Measurements from ENCODE around the gene ZCCHC7. TPM values are rescaled to one million over a fixed set of nuclear protein-coding genes. Genes with fewer than 3 reads are reported as not detected.

ZCCHC7 gene
- total and polyA plus RNA-seq, 2 of the 8 experiments (the other 6 are each of a cell fraction or from before 2014, with no cell fraction given), result 12.2 to 27.5 TPM

- Histone ChIP-seq H2BK20ac (ENCODE audit: low read length) (no peak overlapping the region), H4K91ac (replicated peaks; ENCODE audit: insufficient read length, low read length) (no peak overlapping the region), H3K79me1 (ENCODE audit: low read depth, low read length) (no peaks in the 10 kb centered on the region), H4K8ac (ENCODE audit: extremely low read depth, insufficient read depth, low read length) (no peak overlapping the region), H3K4ac (replicated peaks; ENCODE audit: insufficient read length, low read depth, low read length) (no peak overlapping the region), H2AFZ (ENCODE audit: low read length) (no peak overlapping the region), H3K27ac (ENCODE audit: low read depth, low read length) (no peak overlapping the region), H3K27me3 (replicated peaks in 1 of 4; ENCODE audit: control insufficient read depth in 3 of 4, extremely low read depth in 1 of 4, insufficient read depth in 3 of 4, low read length in 3 of 4) (no peaks in the 10 kb centered on the region), H3K56ac (replicated peaks; ENCODE audit: insufficient read length, low read depth, low read length) (no peak overlapping the region), H2BK12ac (ENCODE audit: low read depth, low read length) (no peak overlapping the region), H3K9ac (replicated peaks in 1 of 4; ENCODE audit: extremely low read depth in 1 of 4, low read depth in 3 of 4, low read length in 3 of 4) (no peak overlapping the region), H2BK120ac (replicated peaks; ENCODE audit: low read depth, low read length) (no peak overlapping the region), H3K23me2 (ENCODE audit: low read depth, low read length) (no peaks in the 10 kb centered on the region), H3K4me2 (ENCODE audit: insufficient read depth in 1 of 2, low read depth in 2 of 2, low read length in 2 of 2) (no peak overlapping the region), H3K36me3 (ENCODE audit: control insufficient read depth in 2 of 4, insufficient read depth in 4 of 4, low read length in 3 of 4) (no peaks in the 10 kb centered on the region), H2BK15ac (ENCODE audit: low read length) (no peak overlapping the region), H2BK5ac (ENCODE audit: low read depth, low read length) (no peak overlapping the region), H2AK5ac (ENCODE audit: low read depth, low read length) (no peak overlapping the region), H3K79me2 (ENCODE audit: control insufficient read depth in 1 of 2, insufficient read depth in 2 of 2, low read length in 2 of 2) (0 out of 4 replicates have a peak, but pooled peaks cover 0 to 4% of the 10 kb centered on the region in 2 experiments), H4K5ac (ENCODE audit: insufficient read length, low read depth, low read length) (no peak overlapping the region), H3K18ac (ENCODE audit: extremely low read depth, low read length) (no peak overlapping the region), H3K9me3 (ENCODE audit: insufficient read depth in 2 of 2, low read depth in 1 of 2, low read length in 1 of 2) (no peaks in the 10 kb centered on the region), H4K20me1 (replicated peaks in 1 of 2; ENCODE audit: control insufficient read depth in 1 of 2, insufficient read depth in 2 of 2, low read length in 2 of 2) (no peaks in the 10 kb centered on the region), H3K23ac (ENCODE audit: insufficient read length) (no peak overlapping the region), H3K4me3 (ENCODE audit: extremely low read depth in 1 of 4, insufficient read depth in 2 of 4, low read depth in 3 of 4, low read length in 4 of 4) (no peak overlapping the region), H3K4me1 (replicated peaks in 1 of 4; ENCODE audit: control insufficient read depth in 3 of 4, insufficient read depth in 4 of 4, low read length in 3 of 4) (peaks cover 2 to 27% (median 9%) of the 10 kb centered on the region in 4 experiments; a peak in 6 of 7 replicates), H3K14ac (ENCODE audit: insufficient read length) (no peak overlapping the region)
- CTCF ChIA-PET (ENCODE audit: partially characterized antibody), result interaction anchor here (1.6 kb wide), 1 partner anchor 14 kb away, joined by 4 read pairs; no protein-coding TSS in a partner anchor
- FAIRE-seq (peak; percentile 24), DNase-seq (ENCODE audit: low read depth in 1 of 2, low spot score in 2 of 2) (no peak)
- 49% methylated on average over 4 of the region's 4 CpGs; no CpG with 5 or more reads in 1 of the 2 experiments for WGBS, 2 experiments (ENCODE audit: extremely low coverage in 1 of 2, insufficient coverage in 1 of 2, insufficient read length in 1 of 2, insufficient replicate concordance in 2 of 2, low coverage in 1 of 2, low lambda C conversion rate in 2 of 2, missing lambda C conversion rate in 1 of 2)
- TF ChIP-seq CEBPB (IDR thresholded peaks at IDR 0.05; ENCODE audit: low read depth, low read length) (peak; percentile 77), SIRT6 (IDR thresholded peaks at IDR 0.05; ENCODE audit: low read length) (no peak)
- POLR2A ChIA-PET (ENCODE audit: partially characterized antibody), result interaction anchor here (2.0 kb wide), 1 partner anchor 8 kb away, joined by 6 read pairs; no protein-coding TSS in a partner anchor
These were observed 77.0 kb downstream of the ZCCHC7 start for GRCh38 chr9:37197158-37198038.
